ENCODE measurements around the gene LEFTY1.

The LEFTY1 gene

DNA sequence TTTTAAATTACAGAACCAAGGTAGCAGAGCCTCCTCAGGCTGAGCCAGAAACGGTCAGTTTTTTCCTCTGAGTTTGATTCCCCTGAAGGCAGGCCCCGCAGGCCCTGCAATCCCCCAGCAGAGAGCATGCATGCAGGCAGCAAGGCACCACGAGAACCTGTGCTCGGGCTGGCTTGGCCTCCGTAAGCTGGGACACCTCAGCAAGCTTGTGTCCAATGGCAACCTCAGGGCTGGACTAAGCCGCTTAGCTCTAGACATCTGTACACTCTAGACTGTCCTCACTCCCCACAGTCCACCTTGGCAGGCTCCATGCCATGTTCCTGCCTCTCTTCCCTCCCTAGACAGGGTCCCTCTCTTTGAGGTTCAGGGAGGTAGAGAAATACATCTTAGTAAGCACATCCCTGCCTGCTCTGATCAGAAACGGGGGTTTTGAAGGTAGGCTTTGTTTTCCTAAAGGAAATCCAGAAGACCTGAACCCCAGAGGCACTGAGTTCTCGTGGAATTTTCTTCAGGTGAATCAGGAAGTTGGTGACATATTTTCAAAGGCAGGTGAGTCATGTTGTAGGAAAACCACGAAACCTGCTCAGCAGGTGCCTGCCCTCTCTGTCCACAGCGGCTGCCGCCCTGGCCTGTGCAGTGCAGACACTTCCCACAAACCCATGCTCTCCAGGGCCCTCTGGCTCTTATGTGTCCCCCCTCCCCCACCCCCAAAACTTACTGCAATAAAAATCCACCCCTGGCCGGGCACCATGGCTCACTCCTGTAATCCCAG lies 13.7 kb downstream of the LEFTY1 start:
- POLR2A ChIA-PET, result no interaction called here
- no peak overlapping the region for H3K4me3 ChIP-seq (ENCODE audit: low read depth, low read length)
- DNase-seq (ENCODE audit: low read depth, low spot score), result no peak
- TF ChIP-seq, protein P1, sequence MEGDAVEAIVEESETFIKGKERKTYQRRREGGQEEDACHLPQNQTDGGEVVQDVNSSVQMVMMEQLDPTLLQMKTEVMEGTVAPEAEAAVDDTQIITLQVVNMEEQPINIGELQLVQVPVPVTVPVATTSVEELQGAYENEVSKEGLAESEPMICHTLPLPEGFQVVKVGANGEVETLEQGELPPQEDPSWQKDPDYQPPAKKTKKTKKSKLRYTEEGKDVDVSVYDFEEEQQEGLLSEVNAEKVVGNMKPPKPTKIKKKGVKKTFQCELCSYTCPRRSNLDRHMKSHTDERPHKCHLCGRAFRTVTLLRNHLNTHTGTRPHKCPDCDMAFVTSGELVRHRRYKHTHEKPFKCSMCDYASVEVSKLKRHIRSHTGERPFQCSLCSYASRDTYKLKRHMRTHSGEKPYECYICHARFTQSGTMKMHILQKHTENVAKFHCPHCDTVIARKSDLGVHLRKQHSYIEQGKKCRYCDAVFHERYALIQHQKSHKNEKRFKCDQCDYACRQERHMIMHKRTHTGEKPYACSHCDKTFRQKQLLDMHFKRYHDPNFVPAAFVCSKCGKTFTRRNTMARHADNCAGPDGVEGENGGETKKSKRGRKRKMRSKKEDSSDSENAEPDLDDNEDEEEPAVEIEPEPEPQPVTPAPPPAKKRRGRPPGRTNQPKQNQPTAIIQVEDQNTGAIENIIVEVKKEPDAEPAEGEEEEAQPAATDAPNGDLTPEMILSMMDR (IDR thresholded peaks at IDR 0.05; ENCODE audit: insufficient read depth, low read length, missing control alignments), result no peak
- CTCF ChIA-PET, result interaction anchor here (1.1 to 1.5 kb wide), 2 partner anchors 17 to 36 kb away, joined by 3 to 4 read pairs; no protein-coding TSS in a partner anchor

GRCh38 chr1:225874431-225874830 lies 14.5 kb downstream of the LEFTY1 start:
- TF ChIP-seq, protein P1 (IDR thresholded peaks at IDR 0.05; ENCODE audit: insufficient read depth, low read length, missing control alignments), result no peak
- DNase-seq (ENCODE audit: low read depth, low spot score), result no peak
- ChIA-PET CTCF (interaction anchor here (1.1 kb wide), 1 partner anchor 37 kb away, joined by 3 read pairs; no protein-coding TSS in a partner anchor), POLR2A (no interaction called here)
- H3K4me3 ChIP-seq (ENCODE audit: low read depth, low read length), result no peak overlapping the region

GRCh38 chr1:225873281-225873850 lies 15.6 kb downstream of the LEFTY1 start:
- no peak for DNase-seq (ENCODE audit: low read depth, low spot score)

GRCh38 chr1:225872075-225872430 lies 16.9 kb downstream of the LEFTY1 start:
- no peak for DNase-seq (ENCODE audit: low read depth, low spot score)
- H3K4me3 ChIP-seq (ENCODE audit: low read depth, low read length), result no peak overlapping the region
- ChIA-PET POLR2A (interaction anchor here (0.8 kb wide), 1 partner anchor 11 kb away, joined by 3 read pairs; the partner anchor contains the start of gene TMEM63A), CTCF (interaction anchor here (1.3 to 1.5 kb wide), 2 partner anchors 41 to 397 kb away, joined by 3 to 8 read pairs; no protein-coding TSS in a partner anchor)
- TF ChIP-seq, protein P1 (IDR thresholded peaks at IDR 0.05; ENCODE audit: insufficient read depth, low read length, missing control alignments), result no peak

More at GRCh38 chr1:225873281-225873850, 15.6 kb downstream of the LEFTY1 start:
- no peak overlapping the region for H3K4me3 ChIP-seq (ENCODE audit: low read depth, low read length)
- ChIA-PET POLR2A (no interaction called here), CTCF (interaction anchor here (1.2 to 1.4 kb wide), 2 partner anchors 10 to 48 kb away, joined by 3 read pairs; no protein-coding TSS in a partner anchor)
- TF ChIP-seq, protein P1 (IDR thresholded peaks at IDR 0.05; ENCODE audit: insufficient read depth, low read length, missing control alignments), result no peak

DNA sequence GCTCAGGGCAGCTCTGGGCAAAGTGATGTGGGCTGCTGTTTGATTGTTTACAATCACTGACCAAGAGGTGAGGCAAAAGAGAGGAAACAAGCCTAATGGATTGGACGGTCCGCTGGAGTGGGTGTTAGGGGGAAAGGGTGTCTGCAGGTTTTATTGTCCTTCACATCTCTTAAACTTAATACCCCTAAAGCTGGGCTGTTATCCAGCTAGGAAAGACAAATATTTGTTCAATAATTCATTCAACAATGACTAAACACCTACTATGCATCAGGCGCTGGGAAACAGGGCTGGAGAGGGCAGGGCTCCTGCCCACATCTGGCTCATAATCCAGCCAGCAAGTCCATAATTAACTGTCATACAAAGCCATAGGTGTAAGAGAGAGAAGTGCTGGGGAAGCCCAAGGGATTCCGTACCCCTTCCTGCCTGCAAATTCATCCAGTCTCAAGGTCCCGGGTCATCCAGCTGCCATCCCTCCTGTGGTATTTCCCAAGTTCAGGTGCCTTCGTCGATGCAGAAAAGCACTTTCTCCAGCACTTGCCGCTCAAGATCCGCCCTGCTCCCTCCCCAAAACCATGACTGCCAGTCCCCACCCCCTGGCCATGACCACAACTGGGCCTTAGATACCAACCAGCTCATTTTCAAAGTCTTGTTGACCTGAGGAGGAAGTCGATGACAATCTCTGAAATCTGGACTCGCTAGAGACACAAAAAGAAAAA lies 17.4 kb downstream of the LEFTY1 start:
- POLR2A ChIA-PET, result no interaction called here
- TF ChIP-seq, protein P1 (IDR thresholded peaks at IDR 0.05; ENCODE audit: insufficient read depth, low read length, missing control alignments), result no peak
- no peak for DNase-seq (ENCODE audit: low read depth, low spot score)
- CTCF ChIA-PET, result interaction anchor here (1.2 to 3.1 kb wide), 7 partner anchors 10 to 396 kb away, joined by 3 to 16 read pairs (median 5); partner anchors contain the start of gene TMEM63A
- no peak overlapping the region for H3K4me3 ChIP-seq (ENCODE audit: low read depth, low read length)

Data from AG04449 (cell line).